Measurements from ENCODE around the gene NOTCH3.

NOTCH3 gene

GRCh38 chr19:15200553-15201364, at the start of gene NOTCH3:
NOTCH3 (minus strand) TSS chr19:15200995; CDS start chr19:15200905, 90 bp downstream.
- DNase-seq (ENCODE audit: low read depth) = no peak

GRCh38 chr19:15250640-15250993, 49.8 kb upstream of the NOTCH3 start:
- DNase-seq (ENCODE audit: low read depth) = no peak

- DNase-seq (ENCODE audit: low read depth) = peak; percentile 94
Measured at GRCh38 chr19:15249972-15250639, 49.3 kb upstream of the NOTCH3 start.

GRCh38 chr19:15249528-15249874, 48.7 kb upstream of the NOTCH3 start:
- DNase-seq (ENCODE audit: low read depth) = no peak

- peak; percentile 76 for DNase-seq (ENCODE audit: low read depth)
Measured at GRCh38 chr19:15248648-15249527, 48.1 kb upstream of the NOTCH3 start.

- DNase-seq (ENCODE audit: low read depth) = no peak
Measured at GRCh38 chr19:15248106-15248505, 47.3 kb upstream of the NOTCH3 start.

- no peak for DNase-seq (ENCODE audit: low read depth)
Measured at GRCh38 chr19:15247107-15248014, 46.6 kb upstream of the NOTCH3 start.

- no peak for DNase-seq (ENCODE audit: low read depth)
Measured at GRCh38 chr19:15246198-15246481, 45.3 kb upstream of the NOTCH3 start.

GRCh38 chr19:15245370-15246197, 44.8 kb upstream of the NOTCH3 start:
- no peak for DNase-seq (ENCODE audit: low read depth)

GRCh38 chr19:15244808-15245207, 44.0 kb upstream of the NOTCH3 start:
- no peak for DNase-seq (ENCODE audit: low read depth)

GRCh38 chr19:15244106-15244803, 43.5 kb upstream of the NOTCH3 start:
- no peak for DNase-seq (ENCODE audit: low read depth)

- no peak for DNase-seq (ENCODE audit: low read depth)
Measured at GRCh38 chr19:15243236-15243957, 42.6 kb upstream of the NOTCH3 start.

GRCh38 chr19:15241259-15241910, 40.6 kb upstream of the NOTCH3 start:
- DNase-seq (ENCODE audit: low read depth) = no peak

GRCh38 chr19:15240515-15240914, 39.7 kb upstream of the NOTCH3 start:
- DNase-seq (ENCODE audit: low read depth) = no peak

- no peak for DNase-seq (ENCODE audit: low read depth)
Measured at GRCh38 chr19:15239337-15239949, 38.6 kb upstream of the NOTCH3 start.

- no peak for DNase-seq (ENCODE audit: low read depth)
Measured at GRCh38 chr19:15238639-15239155, 37.9 kb upstream of the NOTCH3 start.

GRCh38 chr19:15237759-15238638, 37.2 kb upstream of the NOTCH3 start:
- no peak for DNase-seq (ENCODE audit: low read depth)
